ENCODE results near the gene GORASP1. TPM values are rescaled to one million over a fixed set of nuclear protein-coding genes. Genes with fewer than 3 reads are reported as not detected.

GORASP1 gene
- total and polyA plus RNA-seq, 2 donors (not counting 1 experiment from before 2014, with no cell fraction given), result 32.1 to 37.5 TPM

DNA sequence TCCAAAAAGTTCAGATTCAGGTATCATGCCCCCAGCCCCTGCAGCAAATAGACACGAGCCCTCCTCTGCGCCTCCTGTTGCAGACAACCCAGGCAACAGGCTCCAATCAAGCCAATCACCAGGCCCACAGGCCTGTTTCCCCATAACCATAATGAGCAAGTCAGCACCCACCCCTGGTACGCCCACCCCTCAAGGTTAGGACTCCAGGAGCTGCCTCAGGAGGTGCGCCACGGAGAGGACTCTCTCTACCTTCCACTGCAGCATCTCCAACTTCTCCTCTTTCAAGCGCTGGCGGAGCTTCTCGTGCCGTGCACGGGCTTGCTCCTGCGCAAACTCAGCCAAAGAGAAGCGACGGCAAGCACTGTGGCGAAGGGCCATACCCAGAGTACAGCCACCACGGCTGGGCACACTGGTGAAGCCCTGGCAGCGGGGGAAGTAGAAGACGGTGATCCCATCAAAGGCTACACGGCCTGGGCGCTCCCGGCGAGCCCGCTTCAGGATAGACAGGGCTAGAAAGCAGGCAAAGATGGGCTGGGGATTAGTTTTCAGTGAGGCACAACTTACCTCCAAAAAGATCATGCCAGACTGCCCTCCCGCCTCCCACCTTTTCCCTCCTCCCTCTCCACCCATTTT, 37.4 kb upstream of the GORASP1 start:
- Histone ChIP-seq H3K9me3 (ENCODE audit: control insufficient read depth, insufficient read depth, low read depth, low read length) (no peaks in the 10 kb centered on the region), H3K27ac (ENCODE audit: insufficient read depth, low read length) (no peak overlapping the region), H4K20me1 (ENCODE audit: control insufficient read depth, extremely low read depth, insufficient read depth, low read length) (no peaks in the 10 kb centered on the region), H2AFZ (ENCODE audit: low read length) (no peak overlapping the region), H3K4me2 (ENCODE audit: extremely low read depth, insufficient read depth, low read length) (no peak overlapping the region), H3K4me3 (replicated peaks in 1 of 4; ENCODE audit: control extremely low read depth in 1 of 4, insufficient read depth in 1 of 4, low read depth in 3 of 4, low read length in 4 of 4) (no peak overlapping the region), H3K4me1 (ENCODE audit: control insufficient read depth, extremely low read depth, insufficient read depth, low read length) (peaks cover 38% of the 10 kb centered on the region), H3K79me2 (ENCODE audit: control insufficient read depth, insufficient read depth, low read length) (peaks cover 36% of the 10 kb centered on the region), H3K36me3 (ENCODE audit: control insufficient read depth, insufficient read depth, low read length) (peaks cover 27% of the 10 kb centered on the region), H3K27me3 (ENCODE audit: control insufficient read depth, insufficient read depth, low read length) (no peaks in the 10 kb centered on the region), H3K9ac (ENCODE audit: insufficient read depth, low read length) (no peak overlapping the region)
- no peak for TF ChIP-seq EZH2 (IDR thresholded peaks at IDR 0.05; ENCODE audit: low read length, missing control alignments)
- TF ChIP-seq, protein P1, sequence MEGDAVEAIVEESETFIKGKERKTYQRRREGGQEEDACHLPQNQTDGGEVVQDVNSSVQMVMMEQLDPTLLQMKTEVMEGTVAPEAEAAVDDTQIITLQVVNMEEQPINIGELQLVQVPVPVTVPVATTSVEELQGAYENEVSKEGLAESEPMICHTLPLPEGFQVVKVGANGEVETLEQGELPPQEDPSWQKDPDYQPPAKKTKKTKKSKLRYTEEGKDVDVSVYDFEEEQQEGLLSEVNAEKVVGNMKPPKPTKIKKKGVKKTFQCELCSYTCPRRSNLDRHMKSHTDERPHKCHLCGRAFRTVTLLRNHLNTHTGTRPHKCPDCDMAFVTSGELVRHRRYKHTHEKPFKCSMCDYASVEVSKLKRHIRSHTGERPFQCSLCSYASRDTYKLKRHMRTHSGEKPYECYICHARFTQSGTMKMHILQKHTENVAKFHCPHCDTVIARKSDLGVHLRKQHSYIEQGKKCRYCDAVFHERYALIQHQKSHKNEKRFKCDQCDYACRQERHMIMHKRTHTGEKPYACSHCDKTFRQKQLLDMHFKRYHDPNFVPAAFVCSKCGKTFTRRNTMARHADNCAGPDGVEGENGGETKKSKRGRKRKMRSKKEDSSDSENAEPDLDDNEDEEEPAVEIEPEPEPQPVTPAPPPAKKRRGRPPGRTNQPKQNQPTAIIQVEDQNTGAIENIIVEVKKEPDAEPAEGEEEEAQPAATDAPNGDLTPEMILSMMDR (conservative IDR thresholded peaks at IDR 0.05 in 1 of 2, IDR thresholded peaks at IDR 0.05 in 1 of 2; ENCODE audit: low read depth in 1 of 2, low read length in 2 of 2), result no peak
- DNase-seq (ENCODE audit: low read depth in 2 of 2), result no peak

DNA sequence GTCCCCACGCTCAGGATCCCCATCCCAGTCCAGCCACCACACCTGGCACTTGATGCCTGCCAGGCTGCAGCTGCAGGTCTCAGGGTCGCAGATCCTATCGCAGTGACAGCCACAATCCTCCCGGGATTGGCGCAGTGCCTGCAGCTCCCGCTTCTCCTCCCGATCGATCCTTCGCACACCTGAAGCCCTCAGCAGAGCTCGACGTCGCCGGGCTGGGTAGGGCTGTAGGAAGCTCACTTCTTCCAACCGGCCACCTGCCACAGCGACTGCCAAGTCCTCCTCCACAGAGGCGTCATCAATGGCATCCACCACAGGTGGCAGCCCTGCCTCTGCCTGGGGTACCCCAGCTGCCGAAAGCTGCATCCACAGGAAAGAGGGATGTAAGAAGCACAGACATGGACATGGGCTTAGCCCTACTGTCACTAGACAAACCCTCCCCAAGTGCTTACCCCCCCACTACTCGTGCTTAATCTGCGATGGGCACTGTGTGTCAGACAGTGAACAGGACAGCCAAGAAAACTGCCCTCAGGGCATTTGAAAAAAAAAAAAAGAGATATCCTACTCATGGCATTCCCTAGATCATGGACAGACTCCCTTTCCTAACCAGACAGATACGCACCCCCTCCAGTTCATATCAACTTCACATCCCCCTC, 36.8 kb upstream of the GORASP1 start:
- DNase-seq (ENCODE audit: low read depth in 2 of 2), result no peak
- H3K4me3 ChIP-seq (replicated peaks in 1 of 4; ENCODE audit: control extremely low read depth in 1 of 4, insufficient read depth in 1 of 4, low read depth in 3 of 4, low read length in 4 of 4), result no peak overlapping the region
- peaks cover 32% of the 10 kb centered on the region for H3K4me1 ChIP-seq (ENCODE audit: control insufficient read depth, extremely low read depth, insufficient read depth, low read length)
- H3K27me3 ChIP-seq (ENCODE audit: control insufficient read depth, insufficient read depth, low read length), result no peaks in the 10 kb centered on the region
- no peak overlapping the region for H2AFZ ChIP-seq (ENCODE audit: low read length)
- no peak overlapping the region for H3K27ac ChIP-seq (ENCODE audit: insufficient read depth, low read length)
- H3K9ac ChIP-seq (ENCODE audit: insufficient read depth, low read length), result no peak overlapping the region
- H4K20me1 ChIP-seq (ENCODE audit: control insufficient read depth, extremely low read depth, insufficient read depth, low read length), result no peaks in the 10 kb centered on the region
- peaks cover 27% of the 10 kb centered on the region for H3K36me3 ChIP-seq (ENCODE audit: control insufficient read depth, insufficient read depth, low read length)
- no peak overlapping the region for H3K4me2 ChIP-seq (ENCODE audit: extremely low read depth, insufficient read depth, low read length)
- peaks cover 30% of the 10 kb centered on the region for H3K79me2 ChIP-seq (ENCODE audit: control insufficient read depth, insufficient read depth, low read length)
- H3K9me3 ChIP-seq (ENCODE audit: control insufficient read depth, insufficient read depth, low read depth, low read length), result no peaks in the 10 kb centered on the region
- TF ChIP-seq, protein P1 (conservative IDR thresholded peaks at IDR 0.05 in 1 of 2, IDR thresholded peaks at IDR 0.05 in 1 of 2; ENCODE audit: low read depth in 1 of 2, low read length in 2 of 2), result no peak
- TF ChIP-seq EZH2 (IDR thresholded peaks at IDR 0.05; ENCODE audit: low read length, missing control alignments), result no peak

DNA sequence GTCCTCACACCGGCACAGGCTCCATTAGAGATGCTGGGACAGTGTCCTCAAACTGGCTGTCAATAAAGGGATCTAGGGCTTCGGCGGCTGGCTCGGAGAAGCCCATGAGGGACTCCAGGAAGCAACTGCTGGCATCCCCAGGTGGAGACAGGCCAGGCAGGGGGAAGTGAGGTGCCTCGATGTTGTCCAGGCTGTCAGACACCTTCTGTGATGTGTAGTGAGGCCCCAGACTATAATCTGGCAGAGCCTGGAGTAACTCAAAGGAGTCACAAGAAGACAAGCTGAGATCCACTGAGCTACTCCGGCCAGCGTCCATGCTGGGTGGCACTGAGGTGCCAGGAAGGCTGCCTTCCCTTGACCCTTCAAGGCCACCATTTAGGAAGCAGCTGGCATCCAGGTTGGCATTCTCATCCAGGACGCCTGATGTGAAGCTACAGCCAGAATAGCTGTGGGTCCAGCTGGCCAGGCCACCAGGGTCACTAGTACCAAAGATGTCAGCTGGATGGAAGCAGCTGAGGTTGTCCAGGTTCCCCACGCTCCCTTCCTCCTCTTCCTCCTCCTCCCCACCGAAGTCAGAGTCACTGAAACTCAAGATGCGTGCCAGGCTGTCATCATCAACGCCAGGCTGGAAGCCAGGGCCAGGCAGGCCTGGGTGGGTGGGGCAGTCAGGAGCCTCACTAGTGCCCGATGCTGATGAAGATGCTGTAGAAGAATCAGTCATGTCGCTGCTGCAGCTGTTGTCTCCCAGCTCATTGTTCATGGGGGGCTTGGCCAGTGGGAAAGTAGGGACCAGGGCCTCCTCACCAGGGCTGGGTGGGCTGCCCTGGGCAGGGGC, 35.8 kb upstream of the GORASP1 start:
- DNase-seq (ENCODE audit: low read depth in 2 of 2), result no peak

More for the DNA sequence above, 35.8 kb upstream of the GORASP1 start:
- Histone ChIP-seq H3K9me3 (ENCODE audit: control insufficient read depth, insufficient read depth, low read depth, low read length) (no peaks in the 10 kb centered on the region), H3K27ac (ENCODE audit: insufficient read depth, low read length) (no peak overlapping the region), H3K27me3 (ENCODE audit: control insufficient read depth, insufficient read depth, low read length) (no peaks in the 10 kb centered on the region), H3K9ac (ENCODE audit: insufficient read depth, low read length) (no peak overlapping the region), H3K4me1 (ENCODE audit: control insufficient read depth, extremely low read depth, insufficient read depth, low read length) (peaks cover 24% of the 10 kb centered on the region), H3K79me2 (ENCODE audit: control insufficient read depth, insufficient read depth, low read length) (peaks cover 20% of the 10 kb centered on the region), H4K20me1 (ENCODE audit: control insufficient read depth, extremely low read depth, insufficient read depth, low read length) (no peaks in the 10 kb centered on the region), H3K4me2 (ENCODE audit: extremely low read depth, insufficient read depth, low read length) (no peak overlapping the region), H2AFZ (ENCODE audit: low read length) (no peak overlapping the region), H3K36me3 (ENCODE audit: control insufficient read depth, insufficient read depth, low read length) (peaks cover 27% of the 10 kb centered on the region), H3K4me3 (replicated peaks in 1 of 4; ENCODE audit: control extremely low read depth in 1 of 4, insufficient read depth in 1 of 4, low read depth in 3 of 4, low read length in 4 of 4) (no peak overlapping the region)
- TF ChIP-seq, protein P1 (conservative IDR thresholded peaks at IDR 0.05 in 1 of 2, IDR thresholded peaks at IDR 0.05 in 1 of 2; ENCODE audit: low read depth in 1 of 2, low read length in 2 of 2), result no peak
- TF ChIP-seq EZH2 (IDR thresholded peaks at IDR 0.05; ENCODE audit: low read length, missing control alignments), result no peak

Data from fibroblast of lung (primary cell).